ENCODE measurements around the gene SARDH. TPM values are rescaled to one million over a fixed set of nuclear protein-coding genes. Genes with fewer than 3 reads are reported as not detected.

SARDH gene
- total and polyA plus RNA-seq, 4 donors: 6.9 to 10.5 (median 8.8) TPM

- peaks cover 2% of the 10 kb centered on the region for H3K9me3 ChIP-seq (ENCODE audit: control insufficient read depth, insufficient read depth, low read length)
- no peak for DNase-seq (ENCODE audit: low read depth in 4 of 6, low spot score in 6 of 6)
- no peak overlapping the region for H3K27ac ChIP-seq (ENCODE audit: low read depth, low read length)
- H3K4me1 ChIP-seq (ENCODE audit: control insufficient read depth, insufficient read depth, low read length): no peaks in the 10 kb centered on the region
- H3K27me3 ChIP-seq (ENCODE audit: control insufficient read depth, insufficient read depth, low read length): peaks cover 6% of the 10 kb centered on the region
- no peaks in the 10 kb centered on the region for H3K36me3 ChIP-seq (ENCODE audit: control insufficient read depth, insufficient read depth, low read length)
- WGBS (ENCODE audit: insufficient coverage): 81% methylated on average over 3 of the region's 5 CpGs
- H3K4me3 ChIP-seq (ENCODE audit: low read depth, low read length): no peak overlapping the region
These were observed 115.6 kb downstream of the SARDH start for GRCh38 chr9:133622555-133622954.

- H3K27ac ChIP-seq (ENCODE audit: low read depth, low read length): no peak overlapping the region
- peaks cover 6% of the 10 kb centered on the region for H3K27me3 ChIP-seq (ENCODE audit: control insufficient read depth, insufficient read depth, low read length)
- DNase-seq (ENCODE audit: low read depth in 4 of 6, low spot score in 6 of 6): no peak
- H3K4me3 ChIP-seq (ENCODE audit: low read depth, low read length): no peak overlapping the region
- H3K4me1 ChIP-seq (ENCODE audit: control insufficient read depth, insufficient read depth, low read length): no peaks in the 10 kb centered on the region
- 82% methylated on average over 6 of the region's 11 CpGs for WGBS (ENCODE audit: insufficient coverage)
- H3K36me3 ChIP-seq (ENCODE audit: control insufficient read depth, insufficient read depth, low read length): no peaks in the 10 kb centered on the region
- peaks cover 2% of the 10 kb centered on the region for H3K9me3 ChIP-seq (ENCODE audit: control insufficient read depth, insufficient read depth, low read length)
These were observed 116.4 kb downstream of the SARDH start for GRCh38 chr9:133621725-133622267.

GRCh38 chr9:133619791-133620190 lies 118.4 kb downstream of the SARDH start:
- Histone ChIP-seq H3K36me3 (ENCODE audit: control insufficient read depth, insufficient read depth, low read length) (no peaks in the 10 kb centered on the region), H3K27me3 (ENCODE audit: control insufficient read depth, insufficient read depth, low read length) (peaks cover 10% of the 10 kb centered on the region)
- WGBS (ENCODE audit: insufficient coverage): 40% methylated on average over 7 of the region's 8 CpGs

DNA sequence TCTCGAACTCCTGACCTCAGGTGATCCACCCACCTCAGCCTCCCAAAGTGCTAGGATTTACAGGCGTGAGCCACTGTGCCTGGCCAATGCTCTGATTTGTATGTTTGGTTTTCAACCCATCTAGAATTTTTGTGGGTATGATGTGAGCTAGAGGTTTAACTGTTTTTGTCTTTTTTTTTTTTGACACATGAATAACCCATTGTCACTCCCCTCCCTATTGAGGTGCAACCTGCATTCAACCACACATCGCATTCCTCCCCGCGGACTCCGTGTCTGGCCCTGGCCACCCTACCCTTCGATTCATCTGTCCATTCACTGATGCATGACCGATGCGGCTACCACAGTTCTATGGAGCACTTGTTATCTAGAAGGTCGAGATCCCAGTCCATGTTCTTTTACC lies 119.4 kb downstream of the SARDH start:
- no peak overlapping the region for H3K4me3 ChIP-seq (ENCODE audit: low read depth, low read length)
- H3K36me3 ChIP-seq (ENCODE audit: control insufficient read depth, insufficient read depth, low read length): no peaks in the 10 kb centered on the region
- H3K27me3 ChIP-seq (ENCODE audit: control insufficient read depth, insufficient read depth, low read length): peaks cover 13% of the 10 kb centered on the region
- peaks cover 17% of the 10 kb centered on the region for H3K4me1 ChIP-seq (ENCODE audit: control insufficient read depth, insufficient read depth, low read length)
- no peaks in the 10 kb centered on the region for H3K9me3 ChIP-seq (ENCODE audit: control insufficient read depth, insufficient read depth, low read length)
- WGBS (ENCODE audit: insufficient coverage): 88% methylated on average over 8 of the region's 10 CpGs
- no peak for DNase-seq (ENCODE audit: low read depth in 4 of 6, low spot score in 6 of 6)
- H3K27ac ChIP-seq (ENCODE audit: low read depth, low read length): no peak overlapping the region

More at GRCh38 chr9:133619791-133620190, 118.4 kb downstream of the SARDH start:
- Histone ChIP-seq H3K4me3 (ENCODE audit: low read depth, low read length) (no peak overlapping the region), H3K27ac (ENCODE audit: low read depth, low read length) (no peak overlapping the region), H3K9me3 (ENCODE audit: control insufficient read depth, insufficient read depth, low read length) (no peaks in the 10 kb centered on the region), H3K4me1 (ENCODE audit: control insufficient read depth, insufficient read depth, low read length) (peaks cover 8% of the 10 kb centered on the region)
- no peak for DNase-seq (ENCODE audit: low read depth in 4 of 6, low spot score in 6 of 6)

GRCh38 chr9:133616643-133617405 lies 121.3 kb downstream of the SARDH start:
- no peak for DNase-seq (ENCODE audit: low read depth in 4 of 6, low spot score in 6 of 6)
- Histone ChIP-seq H3K27ac (ENCODE audit: low read depth, low read length) (no peak overlapping the region), H3K9me3 (ENCODE audit: control insufficient read depth, insufficient read depth, low read length) (no peaks in the 10 kb centered on the region), H3K4me1 (ENCODE audit: control insufficient read depth, insufficient read depth, low read length) (peaks cover 17% of the 10 kb centered on the region), H3K36me3 (ENCODE audit: control insufficient read depth, insufficient read depth, low read length) (no peaks in the 10 kb centered on the region), H3K4me3 (ENCODE audit: low read depth, low read length) (no peak overlapping the region), H3K27me3 (ENCODE audit: control insufficient read depth, insufficient read depth, low read length) (peaks cover 11% of the 10 kb centered on the region)
- 66% methylated on average over 12 of the region's 13 CpGs for whole genome bisulfite sequencing (ENCODE audit: insufficient coverage)

- Histone ChIP-seq H3K4me1 (ENCODE audit: control insufficient read depth, insufficient read depth, low read length) (peaks cover 17% of the 10 kb centered on the region), H3K27me3 (ENCODE audit: control insufficient read depth, insufficient read depth, low read length) (peaks cover 11% of the 10 kb centered on the region), H3K27ac (ENCODE audit: low read depth, low read length) (no peak overlapping the region), H3K36me3 (ENCODE audit: control insufficient read depth, insufficient read depth, low read length) (no peaks in the 10 kb centered on the region), H3K4me3 (ENCODE audit: low read depth, low read length) (no peak overlapping the region), H3K9me3 (ENCODE audit: control insufficient read depth, insufficient read depth, low read length) (no peaks in the 10 kb centered on the region)
- DNase-seq (ENCODE audit: low read depth in 4 of 6, low spot score in 6 of 6): no peak
- WGBS (ENCODE audit: insufficient coverage): 67% methylated on average over 12 of the region's 13 CpGs
These were observed 122.5 kb downstream of the SARDH start for GRCh38 chr9:133615606-133616188.

GRCh38 chr9:133615186-133615585 lies 123.0 kb downstream of the SARDH start:
- WGBS (ENCODE audit: insufficient coverage): 46% methylated on average over 16 of the region's 16 CpGs
- H3K27me3 ChIP-seq (ENCODE audit: control insufficient read depth, insufficient read depth, low read length): peaks cover 11% of the 10 kb centered on the region
- no peaks in the 10 kb centered on the region for H3K9me3 ChIP-seq (ENCODE audit: control insufficient read depth, insufficient read depth, low read length)
- no peaks in the 10 kb centered on the region for H3K36me3 ChIP-seq (ENCODE audit: control insufficient read depth, insufficient read depth, low read length)
- H3K4me1 ChIP-seq (ENCODE audit: control insufficient read depth, insufficient read depth, low read length): peaks cover 17% of the 10 kb centered on the region
- no peak for DNase-seq (ENCODE audit: low read depth in 4 of 6, low spot score in 6 of 6)
- H3K4me3 ChIP-seq (ENCODE audit: low read depth, low read length): no peak overlapping the region
- no peak overlapping the region for H3K27ac ChIP-seq (ENCODE audit: low read depth, low read length)

- Histone ChIP-seq H3K27me3 (ENCODE audit: control insufficient read depth, insufficient read depth, low read length) (peaks cover 14% of the 10 kb centered on the region), H3K4me3 (ENCODE audit: low read depth, low read length) (no peak overlapping the region), H3K4me1 (ENCODE audit: control insufficient read depth, insufficient read depth, low read length) (peaks cover 21% of the 10 kb centered on the region), H3K27ac (ENCODE audit: low read depth, low read length) (no peak overlapping the region), H3K36me3 (ENCODE audit: control insufficient read depth, insufficient read depth, low read length) (no peaks in the 10 kb centered on the region), H3K9me3 (ENCODE audit: control insufficient read depth, insufficient read depth, low read length) (no peaks in the 10 kb centered on the region)
- DNase-seq (ENCODE audit: low read depth in 4 of 6, low spot score in 6 of 6): no peak
- 68% methylated on average over 3 of the region's 5 CpGs for WGBS (ENCODE audit: insufficient coverage)
These were observed 123.5 kb downstream of the SARDH start for GRCh38 chr9:133614678-133615077.

DNA sequence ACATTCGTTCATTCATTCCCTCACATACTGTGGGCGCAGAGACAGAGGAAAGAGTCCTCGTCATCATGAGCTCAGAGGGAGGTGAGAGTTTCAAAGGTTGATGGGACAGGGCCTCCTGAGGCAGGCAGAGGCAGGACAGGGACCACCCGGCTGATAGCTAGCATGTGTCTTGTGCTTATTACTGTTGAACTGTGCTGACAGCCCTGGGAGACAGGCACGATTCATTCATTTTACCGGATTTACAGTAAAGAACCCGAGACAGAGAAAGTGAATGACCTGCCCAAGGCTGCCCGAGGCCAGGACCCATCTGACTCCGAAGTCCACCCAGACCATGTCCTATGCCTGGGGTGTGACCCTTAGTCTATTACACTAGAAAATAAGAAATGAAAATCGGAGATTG lies 124.1 kb downstream of the SARDH start:
- no peak overlapping the region for H3K27ac ChIP-seq (ENCODE audit: low read depth, low read length)
- no peaks in the 10 kb centered on the region for H3K9me3 ChIP-seq (ENCODE audit: control insufficient read depth, insufficient read depth, low read length)
- 55% methylated on average over 5 of the region's 10 CpGs for WGBS (ENCODE audit: insufficient coverage)
- H3K4me1 ChIP-seq (ENCODE audit: control insufficient read depth, insufficient read depth, low read length): peaks cover 25% of the 10 kb centered on the region
- DNase-seq (ENCODE audit: low read depth in 4 of 6, low spot score in 6 of 6): no peak
- no peaks in the 10 kb centered on the region for H3K36me3 ChIP-seq (ENCODE audit: control insufficient read depth, insufficient read depth, low read length)
- no peak overlapping the region for H3K4me3 ChIP-seq (ENCODE audit: low read depth, low read length)
- peaks cover 15% of the 10 kb centered on the region for H3K27me3 ChIP-seq (ENCODE audit: control insufficient read depth, insufficient read depth, low read length)
